Muscle layer of colon (tissue), 2 donors: ENCODE measurements around the gene RND3.
A peak's percentile ranks its signal among the peaks of the same experiment; 100 is the strongest.

Experiments used
- H3K27ac ChIP-seq: one replicate; pipeline ENCODE4 v1.7.0; 2013; ENCODE audit warnings: low read depth, mild to moderate bottlenecking, low read length, moderate library complexity
- H3K27me3 ChIP-seq, 2 donors: one replicate each; pipeline ENCODE4 v1.7.0; 2013; ENCODE audit warnings: low read length in 2 of 2, mild to moderate bottlenecking in 2 of 2; ENCODE audit not compliant: insufficient read depth in 2 of 2, control insufficient read depth in 1 of 2
- H3K36me3 ChIP-seq: one replicate; pipeline ENCODE4 v1.7.0; 2013; ENCODE audit warnings: mild to moderate bottlenecking, low read length; ENCODE audit not compliant: insufficient read depth
- H3K4me1 ChIP-seq: one replicate; pipeline ENCODE4 v1.7.0; 2013; ENCODE audit warnings: mild to moderate bottlenecking, low read length; ENCODE audit not compliant: insufficient read depth
- H3K4me3 ChIP-seq, 2 donors: one replicate each; pipeline ENCODE4 v1.7.0; 2013; ENCODE audit warnings: low read length in 2 of 2, low read depth in 1 of 2, mild to moderate bottlenecking in 1 of 2, moderate library complexity in 1 of 2
- H3K9ac ChIP-seq: one replicate; pipeline ENCODE4 v1.7.0; 2013; ENCODE audit warnings: low read length
- H3K9me3 ChIP-seq: one replicate; pipeline ENCODE4 v1.7.0; 2013; ENCODE audit warnings: mild to moderate bottlenecking, low read length
- donor health status: abdominal sarcoma.
- donor health status: Adenocarcinoma of cecum.

Gene RND3

DNA sequence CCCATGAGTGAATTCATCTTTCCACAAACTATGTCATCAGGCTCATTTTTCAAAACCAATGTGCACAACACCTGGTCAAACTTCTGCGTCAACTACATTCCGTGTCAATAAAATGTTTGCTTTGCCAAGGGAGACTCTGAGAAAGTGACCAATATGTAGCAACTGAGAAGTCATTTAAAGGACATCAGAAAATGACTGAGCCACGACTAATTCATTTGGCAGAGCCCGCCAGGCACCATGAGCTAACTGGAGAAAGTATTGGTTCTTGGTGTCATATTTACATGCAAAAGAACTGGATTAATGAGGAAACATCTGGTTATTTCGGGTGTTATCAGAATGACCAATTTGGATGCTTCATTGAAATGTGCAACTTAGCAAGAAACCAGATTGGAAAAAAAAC is 7.2 kb downstream of the RND3 start:
- H3K9ac ChIP-seq, result no peak overlapping the region
- no peak overlapping the region for H3K27ac ChIP-seq
- no peaks in the 10 kb centered on the region for H3K27me3 ChIP-seq
- H3K4me1 ChIP-seq, result peaks cover 76% of the 10 kb centered on the region
- H3K36me3 ChIP-seq, result no peaks in the 10 kb centered on the region
- no peaks in the 10 kb centered on the region for H3K9me3 ChIP-seq
- H3K4me3 ChIP-seq, result no peak overlapping the region

DNA sequence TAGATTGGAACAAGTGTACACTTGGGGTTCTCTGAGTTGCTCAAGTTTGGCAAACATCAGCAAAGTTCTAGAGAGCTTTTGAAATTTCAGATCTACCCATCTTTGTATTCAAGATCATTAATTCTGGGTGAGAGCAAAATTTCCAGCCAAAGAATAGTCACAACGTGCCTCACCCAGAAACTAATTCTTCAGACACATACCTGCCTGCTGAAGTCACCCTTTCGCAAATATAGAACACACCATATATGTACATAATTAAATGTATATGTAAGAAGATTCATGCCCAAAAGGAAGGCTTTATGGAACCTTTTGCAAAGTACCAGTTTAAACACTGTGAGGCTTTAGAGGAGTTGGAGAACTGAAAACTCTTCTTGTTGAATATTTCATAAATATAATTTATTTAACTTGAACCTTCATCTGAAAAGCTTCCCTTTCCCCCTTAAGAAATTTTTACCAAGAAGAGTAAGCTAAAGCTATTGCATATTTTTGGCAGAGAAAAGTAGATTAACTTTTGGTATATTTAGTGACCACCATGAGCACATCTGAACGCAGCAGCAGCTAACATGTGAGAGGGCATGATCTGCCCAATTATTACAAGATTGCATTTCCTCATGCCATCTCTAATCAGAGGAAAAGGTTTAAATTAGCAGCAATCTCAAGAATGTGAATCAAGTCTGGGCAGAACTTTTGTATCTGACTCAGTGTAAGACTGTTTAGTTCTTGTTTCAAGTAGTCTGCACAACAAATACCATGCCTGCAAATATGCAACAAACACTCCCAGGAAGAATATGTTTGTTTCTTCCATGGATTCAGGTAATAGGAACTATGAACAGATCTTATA is 8.2 kb downstream of the RND3 start:
- Histone ChIP-seq H3K4me3 (no peak overlapping the region), H3K36me3 (no peaks in the 10 kb centered on the region), H3K9ac (no peak overlapping the region), H3K9me3 (no peaks in the 10 kb centered on the region), H3K27me3 (no peaks in the 10 kb centered on the region), H3K4me1 (peaks cover 70% of the 10 kb centered on the region), H3K27ac (no peak overlapping the region)

DNA sequence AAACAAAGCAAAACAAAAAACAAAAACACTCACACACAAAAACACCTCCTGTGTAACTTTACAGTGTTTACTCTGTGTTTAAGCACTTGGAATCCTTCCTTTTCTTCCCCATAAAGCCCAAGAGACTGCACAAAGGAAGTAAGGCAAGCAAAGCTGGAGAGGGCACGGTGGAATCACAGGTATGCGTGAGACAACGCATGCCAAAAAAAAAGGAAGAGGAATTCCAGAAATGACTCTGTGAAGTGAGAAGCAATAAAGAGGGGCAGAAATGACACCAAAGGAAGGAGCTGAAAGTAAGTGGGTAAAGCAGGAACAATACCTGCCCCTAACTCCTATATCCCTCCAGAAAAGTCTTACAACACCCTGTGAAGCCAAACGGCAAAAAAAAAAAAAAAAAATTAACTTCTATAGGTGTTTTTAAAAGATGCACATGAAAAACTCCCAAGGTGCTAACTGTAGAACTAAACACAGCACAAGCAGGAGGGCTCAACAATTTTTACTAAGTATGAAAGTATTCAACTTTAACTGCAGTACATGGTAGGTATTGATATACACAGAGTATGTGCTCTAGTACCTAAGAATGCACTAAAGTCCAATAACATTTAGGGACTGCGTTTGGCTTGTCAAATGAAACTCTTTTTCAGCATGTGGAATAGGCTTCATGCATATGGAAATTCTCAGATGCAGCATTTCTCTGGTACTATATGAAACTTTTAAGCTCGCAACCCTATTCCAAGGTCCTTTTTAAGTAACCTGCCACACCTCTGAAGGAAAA is 9.1 kb downstream of the RND3 start:
- Histone ChIP-seq H3K9me3 (no peaks in the 10 kb centered on the region), H3K27ac (peak overlapping the region; percentile 23), H3K27me3 (no peaks in the 10 kb centered on the region), H3K9ac (no peak overlapping the region), H3K36me3 (no peaks in the 10 kb centered on the region), H3K4me3 (no peak overlapping the region), H3K4me1 (peaks cover 61% of the 10 kb centered on the region)

DNA sequence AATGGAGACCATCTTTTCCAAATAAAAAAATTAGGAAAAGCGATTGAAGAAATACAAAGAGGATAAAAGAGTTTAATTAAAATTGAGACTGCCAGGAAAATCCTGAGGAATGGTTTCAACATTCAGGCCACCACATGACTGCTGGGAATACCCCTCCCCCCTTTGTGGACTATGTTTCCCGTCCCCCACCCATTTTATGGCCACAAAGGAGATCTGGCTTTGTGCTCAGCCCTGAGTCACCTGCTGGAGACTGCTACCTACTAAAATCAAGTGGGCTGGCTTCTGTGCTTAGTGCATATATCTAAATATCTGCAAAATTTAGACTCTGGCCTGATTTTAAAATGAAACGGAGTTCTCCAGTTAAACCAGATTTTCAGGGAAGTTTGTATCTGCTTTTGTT is 10.1 kb downstream of the RND3 start:
- H3K27ac ChIP-seq, result peak overlapping the region; percentile 60
- H3K27me3 ChIP-seq, result no peaks in the 10 kb centered on the region
- H3K9me3 ChIP-seq, result no peaks in the 10 kb centered on the region
- no peaks in the 10 kb centered on the region for H3K36me3 ChIP-seq
- H3K9ac ChIP-seq, result no peak overlapping the region
- H3K4me3 ChIP-seq, result no peak overlapping the region
- peaks cover 53% of the 10 kb centered on the region for H3K4me1 ChIP-seq

DNA sequence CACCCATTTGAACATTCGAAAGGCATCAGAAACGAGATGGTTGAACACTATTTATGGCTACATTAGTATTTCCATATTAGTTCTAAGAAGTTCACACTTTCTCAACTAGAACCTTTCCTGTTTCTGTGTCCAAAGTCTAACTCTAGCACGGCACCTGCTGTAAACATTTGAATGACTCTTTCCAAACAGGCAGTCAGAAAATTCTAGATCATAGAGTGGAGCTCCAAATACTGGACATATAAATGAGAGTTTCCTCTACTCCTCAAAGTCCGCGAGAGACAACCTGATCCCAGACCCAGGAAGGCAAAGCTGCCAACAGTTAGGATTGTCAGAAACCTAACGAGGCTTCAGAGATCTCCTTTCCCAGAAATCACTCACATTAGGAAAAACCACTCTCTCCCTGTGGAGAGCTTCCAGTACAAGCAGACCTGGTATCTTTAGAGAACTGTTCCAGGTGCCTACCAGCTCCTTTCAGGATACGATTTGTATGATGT is 10.6 kb downstream of the RND3 start:
- H3K9me3 ChIP-seq, result no peaks in the 10 kb centered on the region
- peak overlapping the region in 1 of 2 donors; percentile 3 for H3K4me3 ChIP-seq
- H3K27me3 ChIP-seq, result no peaks in the 10 kb centered on the region
- peak overlapping the region; percentile 60 for H3K27ac ChIP-seq
- peaks cover 49% of the 10 kb centered on the region for H3K4me1 ChIP-seq
- peaks cover 5% of the 10 kb centered on the region for H3K36me3 ChIP-seq
- peak overlapping the region; percentile 4 for H3K9ac ChIP-seq

DNA sequence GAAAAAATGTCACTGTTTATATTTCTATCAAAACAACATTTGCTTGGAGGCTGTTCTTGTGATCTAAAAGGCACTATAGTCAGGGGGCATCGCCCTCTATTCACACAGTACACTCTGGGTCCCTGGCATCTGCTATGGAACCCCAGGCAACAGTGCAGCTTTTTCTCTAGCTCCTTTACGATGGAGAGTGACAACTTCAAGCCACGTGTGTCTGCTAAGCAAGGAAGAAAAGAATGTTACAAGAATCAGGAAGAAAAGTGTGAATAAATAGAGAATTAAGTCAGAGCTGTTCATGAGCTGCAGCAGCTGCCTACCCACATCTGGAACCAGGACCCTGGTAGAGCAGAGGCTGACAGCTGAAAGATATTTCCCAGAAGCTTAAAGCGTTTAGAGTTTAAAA is 11.2 kb downstream of the RND3 start:
- H3K27me3 ChIP-seq, result no peaks in the 10 kb centered on the region
- H3K27ac ChIP-seq, result no peak overlapping the region
- H3K36me3 ChIP-seq, result peaks cover 10% of the 10 kb centered on the region
- H3K4me1 ChIP-seq, result peaks cover 43% of the 10 kb centered on the region
- no peaks in the 10 kb centered on the region for H3K9me3 ChIP-seq
- H3K4me3 ChIP-seq, result peak overlapping the region in 1 of 2 donors; percentile 3
- peak overlapping the region; percentile 4 for H3K9ac ChIP-seq

DNA sequence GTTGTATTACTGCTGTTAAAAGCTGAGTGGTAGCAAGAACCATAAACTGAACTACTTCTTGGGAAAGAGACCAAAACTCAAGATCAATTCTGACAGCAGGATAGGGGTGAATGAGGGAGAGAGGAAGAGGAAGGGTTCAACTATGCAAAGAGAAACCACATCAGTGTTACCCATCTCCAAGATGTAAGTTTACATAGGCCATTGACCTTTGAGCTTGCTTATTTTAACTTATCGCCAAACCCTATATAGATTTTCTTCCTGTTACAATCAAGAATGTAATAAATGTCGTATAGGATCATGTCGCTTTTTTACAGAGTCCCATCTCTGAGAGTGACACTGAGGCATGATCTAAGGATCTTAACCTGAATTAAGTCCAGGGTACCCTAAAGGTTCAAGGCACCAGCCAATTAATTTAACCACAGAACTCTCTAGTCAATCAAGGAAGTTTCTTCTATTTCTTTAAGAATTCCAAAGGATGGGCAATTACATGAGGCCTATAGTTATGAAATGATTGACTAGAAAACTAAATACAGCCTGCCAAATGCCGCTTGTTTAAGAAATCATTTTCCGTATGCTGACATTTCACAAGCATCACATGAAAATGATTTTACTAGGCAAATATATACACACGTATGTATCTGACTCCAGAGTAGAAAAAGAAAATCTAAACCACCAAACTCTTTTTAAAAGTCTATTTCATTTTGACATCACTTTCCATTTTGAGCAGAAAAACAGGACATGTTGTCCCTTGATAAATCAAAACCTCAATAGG is 11.8 kb downstream of the RND3 start:
- Histone ChIP-seq H3K27ac (peak overlapping the region; percentile 29), H3K36me3 (peaks cover 17% of the 10 kb centered on the region), H3K27me3 (no peaks in the 10 kb centered on the region), H3K4me3 (no peak overlapping the region), H3K4me1 (peaks cover 37% of the 10 kb centered on the region), H3K9me3 (no peaks in the 10 kb centered on the region), H3K9ac (no peak overlapping the region)

DNA sequence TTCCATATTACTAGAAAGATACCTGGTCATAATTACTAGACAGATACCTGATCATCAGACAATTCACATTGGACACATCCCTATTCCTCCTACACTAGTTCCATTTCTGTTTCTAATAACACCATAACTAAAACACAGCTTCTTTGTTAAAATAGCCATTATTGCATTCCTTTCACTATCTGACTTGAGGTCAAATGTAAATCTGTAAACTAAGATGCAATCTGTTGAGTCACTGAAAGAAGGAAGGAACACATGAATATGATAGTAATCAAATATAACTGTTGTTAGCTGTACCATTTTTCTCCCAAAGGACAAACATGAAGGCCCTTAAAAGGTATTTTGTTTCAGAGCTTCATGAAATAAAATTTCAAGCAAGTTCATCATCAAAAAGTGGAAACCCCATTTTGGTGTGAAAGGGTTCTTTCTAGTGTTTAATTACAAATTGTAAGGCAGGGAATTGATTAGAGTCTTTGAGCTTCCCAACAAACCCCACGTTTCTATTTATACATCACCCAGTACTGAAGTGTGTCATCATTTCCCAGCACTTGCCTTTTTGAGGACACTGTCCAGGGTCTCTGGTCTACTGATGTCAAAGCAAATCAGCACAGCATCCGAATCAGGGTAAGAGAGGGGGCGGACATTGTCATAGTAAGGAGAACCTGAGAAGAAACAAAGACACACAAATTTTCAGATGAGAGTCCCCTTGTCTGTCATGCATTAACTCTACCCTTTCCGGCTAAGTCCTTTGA is 13.0 kb downstream of the RND3 start:
- Histone ChIP-seq H3K27me3 (no peaks in the 10 kb centered on the region), H3K9ac (no peak overlapping the region), H3K4me3 (no peak overlapping the region), H3K4me1 (peaks cover 34% of the 10 kb centered on the region), H3K36me3 (peaks cover 28% of the 10 kb centered on the region), H3K9me3 (no peaks in the 10 kb centered on the region), H3K27ac (peak overlapping the region; percentile 21)

DNA sequence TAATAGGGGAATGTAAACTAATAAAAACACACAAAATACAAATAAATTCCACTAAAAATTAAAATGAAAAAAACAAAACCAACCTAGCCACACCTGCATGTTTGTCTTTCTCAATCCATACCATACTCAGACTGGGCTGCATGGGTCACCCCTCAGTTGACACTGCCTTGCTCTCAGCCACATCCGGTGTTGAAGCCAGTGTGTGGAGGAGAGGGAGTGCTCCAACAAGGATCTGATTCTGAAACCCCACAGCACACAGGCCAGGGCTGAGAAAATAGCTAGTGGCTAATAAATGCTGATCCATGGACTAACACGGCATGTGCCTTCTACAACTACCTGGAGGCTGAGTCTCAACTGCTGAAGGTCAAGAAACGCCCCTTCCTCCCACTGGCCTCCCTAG is 13.7 kb downstream of the RND3 start:
- Histone ChIP-seq H3K27ac (no peak overlapping the region), H3K9ac (no peak overlapping the region), H3K27me3 (no peaks in the 10 kb centered on the region), H3K4me3 (no peak overlapping the region), H3K4me1 (peaks cover 28% of the 10 kb centered on the region), H3K36me3 (peaks cover 29% of the 10 kb centered on the region), H3K9me3 (no peaks in the 10 kb centered on the region)

DNA sequence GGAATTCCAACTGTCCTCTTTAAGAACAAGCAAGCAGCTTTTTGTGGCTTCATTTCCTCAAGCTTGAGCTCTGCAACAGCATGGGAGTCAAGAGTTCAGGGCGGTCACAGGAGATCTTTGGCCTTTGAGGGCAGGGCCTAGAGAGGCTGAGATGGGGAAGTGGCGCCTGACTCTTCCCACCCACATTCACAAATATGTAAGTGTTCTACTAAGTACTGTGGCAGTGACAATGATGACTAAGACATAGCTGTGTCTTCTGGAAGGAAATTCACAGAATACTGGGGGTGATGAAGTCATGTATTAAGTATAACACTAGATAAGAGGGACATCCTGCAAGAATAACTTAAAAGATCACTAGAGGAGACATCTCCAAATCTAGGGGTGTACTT is 15.0 kb downstream of the RND3 start:
- H3K27me3 ChIP-seq, result no peaks in the 10 kb centered on the region
- no peaks in the 10 kb centered on the region for H3K9me3 ChIP-seq
- H3K27ac ChIP-seq, result no peak overlapping the region
- H3K36me3 ChIP-seq, result peaks cover 29% of the 10 kb centered on the region
- H3K4me3 ChIP-seq, result no peak overlapping the region
- H3K4me1 ChIP-seq, result peaks cover 18% of the 10 kb centered on the region
- no peak overlapping the region for H3K9ac ChIP-seq
